ENCODE results near the gene RYR3.

GRCh38 chr15:33445984-33446383 is 135.2 kb downstream of the RYR3 start:
- no peak for TF ChIP-seq CTCF (tag by site-specific recombination; IDR thresholded peaks at IDR 0.05)
- TF ChIP-seq ZSCAN18 (tag by site-specific recombination; IDR thresholded peaks at IDR 0.05): no peak
- no peak for TF ChIP-seq ZNF239 (tag by site-specific recombination; IDR thresholded peaks at IDR 0.05)
- no peak for TF ChIP-seq HOXA7 (CRISPR knock-in tag; IDR thresholded peaks at IDR 0.05; ENCODE audit: borderline replicate concordance)
- no peak for TF ChIP-seq ZNF423 (tag by site-specific recombination; IDR thresholded peaks at IDR 0.05)
- no peak for TF ChIP-seq ZNF274 (IDR thresholded peaks at IDR 0.05; ENCODE audit: low read length)
- TF ChIP-seq ZNF274 (tag by site-specific recombination; IDR thresholded peaks at IDR 0.05; ENCODE audit: borderline replicate concordance): no peak
- no peak for TF ChIP-seq ZSCAN4 (tag by site-specific recombination; IDR thresholded peaks at IDR 0.05)

All from HEK293 (cell line).